HEK293T (cell line): ENCODE data around the gene SOAT2.

ENCODE experiments used
- CTCF ChIA-PET: fragments of 350-600 bp; formaldehyde crosslinking; extraction: SDS; loops from one replicate; lab custom pipeline; 2021; ENCODE audit warnings: antibody characterized with exemption, inconsistent platforms; lab: Yijun Ruan, JAX
- POLR2A ChIA-PET: fragments of 350-600 bp; formaldehyde crosslinking; extraction: SDS; loops from one replicate; lab custom pipeline; 2020; ENCODE audit warnings: antibody characterized with exemption, inconsistent platforms; lab: Yijun Ruan, JAX
- DNase-seq: peaks from one replicate; pipeline ENCODE4 v3.0.0; 2012; ENCODE audit warnings: mixed read lengths; ENCODE audit errors: extremely low spot score
- ARNT ChIP-seq: fragments of 450-650 bp; IDR thresholded peaks from 2 replicates; pipeline ENCODE4 v1.6.1; 2017; ENCODE audit warnings: mild to moderate bottlenecking
- BHLHE40 ChIP-seq: fragments of 450-650 bp; IDR thresholded peaks from 2 replicates; pipeline ENCODE4 v1.6.1; 2016; ENCODE audit warnings: mild to moderate bottlenecking, moderate library complexity, borderline replicate concordance
- CTBP1 ChIP-seq: fragments of 450-650 bp; IDR thresholded peaks from 2 replicates; pipeline ENCODE4 v1.6.1; 2016; ENCODE audit warnings: borderline replicate concordance
- ELF4 ChIP-seq: fragments of 450-650 bp; IDR thresholded peaks from 2 replicates; pipeline ENCODE4 v1.6.1; 2017; ENCODE audit warnings: antibody characterized with exemption
- FOXA1 ChIP-seq: fragments of 450-650 bp; IDR thresholded peaks from 2 replicates; pipeline ENCODE4 v1.6.1; 2016; ENCODE audit warnings: mild to moderate bottlenecking
- FOXK2 ChIP-seq: fragments of 450-650 bp; IDR thresholded peaks from 2 replicates; pipeline ENCODE4 v1.6.1; 2016; ENCODE audit warnings: mild to moderate bottlenecking
- FOXM1 ChIP-seq: fragments of 450-650 bp; IDR thresholded peaks from 2 replicates; pipeline ENCODE4 v1.6.1; 2017; ENCODE audit warnings: mild to moderate bottlenecking, borderline replicate concordance
- HDGF ChIP-seq: fragments of 450-650 bp; IDR thresholded peaks from 2 replicates; pipeline ENCODE4 v1.6.1; 2017; ENCODE audit warnings: antibody characterized with exemption, borderline replicate concordance
- L3MBTL2 ChIP-seq: fragments of 450-650 bp; conservative IDR thresholded peaks from 2 replicates; pipeline ENCODE4 v1.6.1; 2016; ENCODE audit warnings: mild to moderate bottlenecking
- LEF1 ChIP-seq: fragments of 450-650 bp; IDR thresholded peaks from 2 replicates; pipeline ENCODE4 v1.6.1; 2017; ENCODE audit warnings: mild to moderate bottlenecking, borderline replicate concordance
- NFRKB ChIP-seq: fragments of 450-650 bp; IDR thresholded peaks from 2 replicates; pipeline ENCODE4 v1.6.1; 2016; ENCODE audit warnings: mild to moderate bottlenecking, moderate library complexity
- PKNOX1 ChIP-seq: fragments of 450-650 bp; IDR thresholded peaks from 2 replicates; pipeline ENCODE4 v1.6.1; 2016
- SP1 ChIP-seq: fragments of 450-650 bp; IDR thresholded peaks from 2 replicates; pipeline ENCODE4 v1.6.1; 2017
- SUZ12 ChIP-seq: fragments of 450-650 bp; IDR thresholded peaks from 2 replicates; pipeline ENCODE4 v1.6.1; 2016; ENCODE audit warnings: mild to moderate bottlenecking
- TARDBP ChIP-seq: fragments of 450-650 bp; IDR thresholded peaks from 2 replicates; pipeline ENCODE4 v1.6.1; 2016
- ZNF384 ChIP-seq: fragments of 450-650 bp; IDR thresholded peaks from 2 replicates; pipeline ENCODE4 v1.6.1; 2016

Gene SOAT2

GRCh38 chr12:53100466-53101151, 2.7 kb upstream of the SOAT2 start:
- POLR2A ChIA-PET, result interaction anchor here (1.1 kb wide), 1 partner anchor 10 kb away, joined by 3 read pairs; no protein-coding TSS in a partner anchor
- DNase-seq, result peak; percentile 7
- CTCF ChIA-PET, result interaction anchor here (0.6 to 4.2 kb wide), 4 partner anchors 35 to 590 kb away, joined by 3 to 68 read pairs (median 8); no protein-coding TSS in a partner anchor
- TF ChIP-seq SUZ12 (no peak), FOXK2 (no peak), TARDBP (no peak), L3MBTL2 (no peak)

- DNase-seq, result peak; percentile 2
- TF ChIP-seq LEF1 (no peak), CTBP1 (no peak), SP1 (no peak), ZNF384 (no peak), PKNOX1 (no peak), NFRKB (no peak), ARNT (no peak), TARDBP (no peak), FOXA1 (no peak), BHLHE40 (no peak), HDGF (no peak), L3MBTL2 (no peak), FOXM1 (no peak), FOXK2 (no peak), SUZ12 (no peak), ELF4 (no peak)
- ChIA-PET CTCF (interaction anchor here (0.6 to 1.2 kb wide), 2 partner anchors 35 to 591 kb away, joined by 3 to 14 read pairs; no protein-coding TSS in a partner anchor), POLR2A (no interaction called here)
Measured at GRCh38 chr12:53101266-53101665, 2.0 kb upstream of the SOAT2 start.

- POLR2A ChIA-PET, result interaction anchor here (1.0 to 2.2 kb wide), 2 partner anchors 21 to 23 kb away, joined by 3 to 12 read pairs; partner anchors contain the start of gene SPRYD3
- CTCF ChIA-PET, result interaction anchor here (0.6 to 1.8 kb wide), 5 partner anchors 21 to 158 kb away, joined by 3 to 14 read pairs (median 6); no protein-coding TSS in a partner anchor
- no peak for TF ChIP-seq PKNOX1
- TF ChIP-seq HDGF, result no peak
- no peak for TF ChIP-seq L3MBTL2
- TF ChIP-seq ZNF384, result no peak
- TF ChIP-seq ARNT, result no peak
- DNase-seq, result no peak
Measured at GRCh38 chr12:53101931-53102781, 1.1 kb upstream of the SOAT2 start.

- ChIA-PET POLR2A (interaction anchor here (2.2 kb wide), 1 partner anchor 25 kb away, joined by 12 read pairs; the partner anchor contains the start of gene SPRYD3), CTCF (interaction anchor here (0.6 to 1.8 kb wide), 5 partner anchors 23 to 55 kb away, joined by 3 to 12 read pairs (median 4); no protein-coding TSS in a partner anchor)
- TF ChIP-seq TARDBP, result no peak
- no peak for TF ChIP-seq HDGF
- TF ChIP-seq ZNF384, result no peak
- no peak for TF ChIP-seq SUZ12
- no peak for TF ChIP-seq SP1
- no peak for TF ChIP-seq FOXK2
- TF ChIP-seq NFRKB, result no peak
- TF ChIP-seq BHLHE40, result no peak
- no peak for TF ChIP-seq ELF4
- peak; percentile 4 for DNase-seq
Measured at GRCh38 chr12:53103860-53104305, 597 bp downstream of the SOAT2 start.

GRCh38 chr12:53105256-53105655, 2.0 kb downstream of the SOAT2 start:
- POLR2A ChIA-PET, result no interaction called here
- CTCF ChIA-PET, result no interaction called here

More at GRCh38 chr12:53105256-53105655, 2.0 kb downstream of the SOAT2 start:
- DNase-seq, result no peak
- no peak for TF ChIP-seq TARDBP
- TF ChIP-seq PKNOX1, result no peak
- TF ChIP-seq CTBP1, result no peak
- no peak for TF ChIP-seq ARNT
- no peak for TF ChIP-seq ELF4
- no peak for TF ChIP-seq FOXA1
- TF ChIP-seq FOXK2, result no peak
- TF ChIP-seq L3MBTL2, result no peak
- no peak for TF ChIP-seq BHLHE40
- TF ChIP-seq FOXM1, result no peak
- no peak for TF ChIP-seq SP1
- TF ChIP-seq HDGF, result no peak
- TF ChIP-seq NFRKB, result no peak
- TF ChIP-seq LEF1, result no peak
- TF ChIP-seq SUZ12, result no peak
- TF ChIP-seq ZNF384, result no peak
